Measurements from ENCODE around the gene SYNE1. TPM values are rescaled to one million over a fixed set of nuclear protein-coding genes. Genes with fewer than 3 reads are reported as not detected.
A peak's percentile ranks its signal among the peaks of the same experiment; 100 is the strongest.
"Not testable (repeated sequence)": the region's sequence is repeated elsewhere in the genome, so short reads cannot be mapped to it uniquely, and the experiment has no call there.

SYNE1 gene
- total RNA-seq, 1 donor from 2014 or later = 258 TPM

- DNase-seq (ENCODE audit: low read depth) = peak; percentile 70
These were observed 526.0 kb downstream of the SYNE1 start for GRCh38 chr6:152110886-152111820.

GRCh38 chr6:152107973-152108372, 529.2 kb downstream of the SYNE1 start:
- no peak for DNase-seq (ENCODE audit: low read depth)

- peak; percentile 93 for DNase-seq (ENCODE audit: low read depth)
These were observed 537.0 kb downstream of the SYNE1 start for GRCh38 chr6:152100183-152100618.

- no peak for DNase-seq (ENCODE audit: low read depth)
These were observed 537.5 kb downstream of the SYNE1 start for GRCh38 chr6:152099446-152100182.

- no peak for DNase-seq (ENCODE audit: low read depth)
These were observed 538.5 kb downstream of the SYNE1 start for GRCh38 chr6:152098683-152099082.

GRCh38 chr6:152096863-152097496, 540.2 kb downstream of the SYNE1 start:
- peak; percentile 66 for DNase-seq (ENCODE audit: low read depth)

GRCh38 chr6:152094992-152095592, 542.1 kb downstream of the SYNE1 start:
- DNase-seq (ENCODE audit: low read depth) = peak; percentile 95

GRCh38 chr6:152094276-152094675, 542.9 kb downstream of the SYNE1 start:
- no peak for DNase-seq (ENCODE audit: low read depth)

GRCh38 chr6:152093711-152094110, 543.5 kb downstream of the SYNE1 start:
- DNase-seq (ENCODE audit: low read depth) = no peak

GRCh38 chr6:152091851-152092341, 545.3 kb downstream of the SYNE1 start:
- no peak for DNase-seq (ENCODE audit: low read depth)

- DNase-seq (ENCODE audit: low read depth) = no peak
These were observed 546.0 kb downstream of the SYNE1 start for GRCh38 chr6:152091201-152091600.

- peak; percentile 65 for DNase-seq (ENCODE audit: low read depth)
These were observed 547.2 kb downstream of the SYNE1 start for GRCh38 chr6:152089992-152090391.

- DNase-seq (ENCODE audit: low read depth) = peak; percentile 86
These were observed 549.5 kb downstream of the SYNE1 start for GRCh38 chr6:152087701-152088100.

- DNase-seq (ENCODE audit: low read depth) = no peak
These were observed 550.1 kb downstream of the SYNE1 start for GRCh38 chr6:152087096-152087495.

- no peak for DNase-seq (ENCODE audit: low read depth)
These were observed 550.8 kb downstream of the SYNE1 start for GRCh38 chr6:152086223-152086873.

- no peak for DNase-seq (ENCODE audit: low read depth)
These were observed 551.7 kb downstream of the SYNE1 start for GRCh38 chr6:152085451-152085921.

- DNase-seq (ENCODE audit: low read depth) = no peak
These were observed 558.4 kb downstream of the SYNE1 start for GRCh38 chr6:152078804-152079203.

GRCh38 chr6:152078001-152078400, 559.2 kb downstream of the SYNE1 start:
- DNase-seq (ENCODE audit: low read depth) = no peak

GRCh38 chr6:152076242-152076641, 560.9 kb downstream of the SYNE1 start:
- DNase-seq (ENCODE audit: low read depth) = not testable (repeated sequence)

GRCh38 chr6:152071843-152072242, 565.3 kb downstream of the SYNE1 start:
- DNase-seq (ENCODE audit: low read depth) = no peak
